Spinal cord (tissue), 10 donors: Measurements from ENCODE around the gene PDCD1. TPM values are rescaled to one million over a fixed set of nuclear protein-coding genes. Genes with fewer than 3 reads are reported as not detected.

Experiments used
- DNase-seq, 6 donors: peaks; one replicate each; pipeline versions ENCODE4 v3.0.0 to v3.0.0-alpha.2; 2013 to 2015; ENCODE audit warnings: low spot score in 6 of 6, low read depth in 4 of 6
- H3K27ac ChIP-seq: one replicate; pipeline ENCODE4 v1.5.1; 2013; ENCODE audit warnings: low read depth, low read length, control low read depth
- H3K27me3 ChIP-seq: one replicate; pipeline ENCODE4 v1.6.1; 2013; ENCODE audit warnings: low read length; ENCODE audit not compliant: control insufficient read depth, insufficient read depth
- H3K36me3 ChIP-seq: one replicate; pipeline ENCODE4 v1.6.1; 2013; ENCODE audit warnings: low read length; ENCODE audit not compliant: control insufficient read depth, insufficient read depth
- H3K4me1 ChIP-seq: one replicate; pipeline ENCODE4 v1.6.1; 2013; ENCODE audit warnings: low read length; ENCODE audit not compliant: control insufficient read depth, insufficient read depth
- H3K4me3 ChIP-seq: one replicate; pipeline ENCODE4 v1.5.1; 2013; ENCODE audit warnings: low read depth, low read length, control low read depth
- H3K9me3 ChIP-seq: one replicate; pipeline ENCODE4 v1.6.1; 2013; ENCODE audit warnings: low read length; ENCODE audit not compliant: control insufficient read depth, insufficient read depth
- WGBS: methylation state at CpG from one replicate; pipeline ENCODE4 v1.1.5; 2013; ENCODE audit warnings: missing lambda C conversion rate; ENCODE audit not compliant: insufficient coverage; 5-methylcytosine and 5-hydroxymethylcytosine counted together
- polyA plus RNA-seq, 2 donors: library from polyadenylated mRNA; unstranded; fragments of 120-200 nt; gene quantifications; one replicate each; pipeline ENCODE4 v1.2.1, GENCODE V29; 2013; ENCODE audit not compliant: insufficient read length in 2 of 2
- total RNA-seq, 2 donors: library from RNA; depleted of rRNA in 1 of 2; stranded (reverse); fragments of 120-200 nt in 1 of 2; fragments of >200 nt in 1 of 2; gene quantifications; one replicate each; pipeline versions ENCODE4 v1.2.3 to v1.2.4, GENCODE V29; 2013 to 2014
- donor health status: healthy.

PDCD1 gene
- total and polyA plus RNA-seq, 4 donors, result 0.06 to 0.20 TPM; not detected in 2

GRCh38 chr2:241846406-241846805 is 12.3 kb downstream of the PDCD1 start:
- Histone ChIP-seq H3K4me1 (peaks cover 28% of the 10 kb centered on the region), H3K4me3 (no peak overlapping the region), H3K36me3 (peaks cover 6% of the 10 kb centered on the region), H3K9me3 (no peaks in the 10 kb centered on the region), H3K27me3 (peaks cover 8% of the 10 kb centered on the region), H3K27ac (no peak overlapping the region)
- no peak for DNase-seq
- WGBS, result 80% methylated on average over 20 of the region's 22 CpGs

GRCh38 chr2:241844831-241845578 is 13.7 kb downstream of the PDCD1 start:
- H3K9me3 ChIP-seq, result no peaks in the 10 kb centered on the region
- DNase-seq, result no peak
- 71% methylated on average over 28 of the region's 37 CpGs for WGBS
- H3K27ac ChIP-seq, result no peak overlapping the region
- H3K4me3 ChIP-seq, result no peak overlapping the region
- H3K27me3 ChIP-seq, result peaks cover 8% of the 10 kb centered on the region
- peaks cover 28% of the 10 kb centered on the region for H3K4me1 ChIP-seq
- no peaks in the 10 kb centered on the region for H3K36me3 ChIP-seq

- Histone ChIP-seq H3K27me3 (peaks cover 8% of the 10 kb centered on the region), H3K4me3 (peak overlapping the region; percentile 24), H3K27ac (no peak overlapping the region), H3K9me3 (no peaks in the 10 kb centered on the region), H3K4me1 (peaks cover 28% of the 10 kb centered on the region), H3K36me3 (no peaks in the 10 kb centered on the region)
- 6% methylated on average over 65 of the region's 65 CpGs for WGBS
- DNase-seq, result peak in 2 of 6 donors; percentile 62 to 77
Measured at GRCh38 chr2:241844066-241844728, 14.5 kb downstream of the PDCD1 start.

- H3K9me3 ChIP-seq, result no peaks in the 10 kb centered on the region
- WGBS, result 63% methylated on average over 35 of the region's 52 CpGs
- H3K4me3 ChIP-seq, result no peak overlapping the region
- H3K4me1 ChIP-seq, result peaks cover 28% of the 10 kb centered on the region
- peak overlapping the region; percentile 57 for H3K27ac ChIP-seq
- no peaks in the 10 kb centered on the region for H3K36me3 ChIP-seq
- DNase-seq, result no peak
- peaks cover 8% of the 10 kb centered on the region for H3K27me3 ChIP-seq
Measured at GRCh38 chr2:241843321-241844065, 15.2 kb downstream of the PDCD1 start.

- DNase-seq, result no peak
- Histone ChIP-seq H3K27me3 (peaks cover 8% of the 10 kb centered on the region), H3K36me3 (no peaks in the 10 kb centered on the region), H3K4me3 (no peak overlapping the region), H3K27ac (peak overlapping the region; percentile 57), H3K9me3 (no peaks in the 10 kb centered on the region), H3K4me1 (peaks cover 28% of the 10 kb centered on the region)
- WGBS, result 55% methylated on average over 19 of the region's 29 CpGs
Measured at GRCh38 chr2:241842620-241843211, 16.0 kb downstream of the PDCD1 start.

- peaks cover 28% of the 10 kb centered on the region for H3K4me1 ChIP-seq
- H3K9me3 ChIP-seq, result no peaks in the 10 kb centered on the region
- DNase-seq, result no peak
- H3K27me3 ChIP-seq, result peaks cover 8% of the 10 kb centered on the region
- 92% methylated on average over 4 of the region's 11 CpGs for WGBS
- no peak overlapping the region for H3K4me3 ChIP-seq
- no peaks in the 10 kb centered on the region for H3K36me3 ChIP-seq
- H3K27ac ChIP-seq, result no peak overlapping the region
Measured at GRCh38 chr2:241842067-241842415, 16.7 kb downstream of the PDCD1 start.

- Histone ChIP-seq H3K36me3 (no peaks in the 10 kb centered on the region), H3K9me3 (no peaks in the 10 kb centered on the region), H3K27me3 (peaks cover 8% of the 10 kb centered on the region), H3K27ac (no peak overlapping the region), H3K4me3 (no peak overlapping the region), H3K4me1 (peaks cover 26% of the 10 kb centered on the region)
- DNase-seq, result no peak
- WGBS, result 74% methylated on average over 23 of the region's 28 CpGs
Measured at GRCh38 chr2:241841181-241842066, 17.3 kb downstream of the PDCD1 start.

- H3K36me3 ChIP-seq, result no peaks in the 10 kb centered on the region
- no peak overlapping the region for H3K4me3 ChIP-seq
- no peak overlapping the region for H3K27ac ChIP-seq
- DNase-seq, result no peak
- no peaks in the 10 kb centered on the region for H3K9me3 ChIP-seq
- 63% methylated on average over 10 of the region's 13 CpGs for WGBS
- no peaks in the 10 kb centered on the region for H3K27me3 ChIP-seq
- H3K4me1 ChIP-seq, result no peaks in the 10 kb centered on the region
Measured at GRCh38 chr2:241837197-241837965, 21.3 kb downstream of the PDCD1 start.
